Middle frontal gyrus (tissue), 1 donor: Measurements from ENCODE around the gene STK32B.
"Not testable (repeated sequence)": the region's sequence is repeated elsewhere in the genome, so short reads cannot be mapped to it uniquely, and the experiment has no call there.

ENCODE experiments used
- DNase-seq: peaks from one replicate; pipeline ENCODE4 v3.0.0-alpha.2; 2015; ENCODE audit warnings: low spot score; ENCODE audit errors: extremely low spot score

Gene STK32B

DNA sequence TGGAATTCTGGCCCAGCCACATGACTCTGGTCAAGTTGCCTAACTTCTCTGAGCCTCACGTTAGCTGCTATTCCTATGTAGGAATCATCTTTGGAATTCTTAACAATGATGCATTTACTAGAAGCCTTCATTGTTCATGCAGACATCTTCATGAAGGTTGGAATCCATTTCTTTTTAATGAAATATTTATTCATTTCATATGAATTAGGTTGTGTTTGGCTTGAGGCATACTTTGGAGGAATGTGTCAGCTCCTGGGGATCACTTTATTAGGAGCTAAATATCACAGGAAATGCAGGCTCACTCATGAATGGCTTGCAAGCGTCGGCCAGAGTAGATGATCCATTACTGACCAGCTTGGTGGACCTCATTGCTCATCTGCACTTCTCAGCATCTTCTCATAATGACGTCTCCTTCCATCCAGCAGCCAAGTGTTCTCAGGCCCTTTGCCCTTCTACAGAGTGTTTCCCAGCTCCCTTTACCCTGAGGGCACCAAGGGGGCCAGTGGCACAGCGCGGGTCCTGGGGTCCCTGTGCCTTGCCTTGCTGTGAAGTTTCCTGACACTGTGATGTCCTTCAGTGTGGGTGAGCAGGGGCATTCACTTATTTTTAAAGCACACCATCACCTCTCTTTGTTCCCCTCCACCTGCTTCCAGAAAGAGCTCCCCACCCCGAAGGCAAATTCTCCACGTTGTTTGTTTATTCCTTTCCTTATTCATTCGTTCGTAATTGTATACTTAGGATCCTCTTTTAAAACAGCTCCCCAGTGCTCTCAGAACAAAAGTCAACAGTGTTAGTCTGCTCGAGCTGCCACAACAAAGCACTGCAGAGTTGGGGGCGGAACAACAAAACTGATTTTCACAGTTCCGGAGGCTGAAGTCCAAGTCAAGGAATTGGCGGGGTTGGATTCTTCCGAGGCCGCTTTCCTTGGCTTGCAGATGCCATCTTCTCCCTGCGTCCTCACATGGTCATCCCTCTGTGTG lies 106.8 kb downstream of the STK32B start:
- no peak for DNase-seq

- DNase-seq: no peak
Measured at GRCh38 chr4:5158825-5159224, 107.5 kb downstream of the STK32B start.

DNA sequence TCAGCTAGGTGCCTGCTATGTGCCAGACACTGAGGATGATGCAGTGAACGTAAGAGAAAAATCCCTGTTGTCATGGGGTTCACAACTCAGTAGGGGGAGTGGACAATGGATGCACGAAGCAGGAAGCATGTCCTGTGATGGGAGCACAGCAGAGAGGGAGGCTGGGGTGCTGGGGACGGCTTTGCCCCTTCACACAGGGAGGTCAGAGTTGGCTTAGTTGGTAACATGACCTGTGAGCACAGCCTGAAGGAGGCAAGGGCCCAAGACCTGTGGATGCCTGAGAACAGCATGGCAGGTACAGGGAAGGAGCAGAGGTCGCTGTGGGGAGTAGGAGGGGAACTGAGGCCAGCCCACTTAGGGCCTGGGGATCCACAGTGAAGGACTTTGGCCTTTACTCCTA lies 109.4 kb downstream of the STK32B start:
- DNase-seq: no peak

DNA sequence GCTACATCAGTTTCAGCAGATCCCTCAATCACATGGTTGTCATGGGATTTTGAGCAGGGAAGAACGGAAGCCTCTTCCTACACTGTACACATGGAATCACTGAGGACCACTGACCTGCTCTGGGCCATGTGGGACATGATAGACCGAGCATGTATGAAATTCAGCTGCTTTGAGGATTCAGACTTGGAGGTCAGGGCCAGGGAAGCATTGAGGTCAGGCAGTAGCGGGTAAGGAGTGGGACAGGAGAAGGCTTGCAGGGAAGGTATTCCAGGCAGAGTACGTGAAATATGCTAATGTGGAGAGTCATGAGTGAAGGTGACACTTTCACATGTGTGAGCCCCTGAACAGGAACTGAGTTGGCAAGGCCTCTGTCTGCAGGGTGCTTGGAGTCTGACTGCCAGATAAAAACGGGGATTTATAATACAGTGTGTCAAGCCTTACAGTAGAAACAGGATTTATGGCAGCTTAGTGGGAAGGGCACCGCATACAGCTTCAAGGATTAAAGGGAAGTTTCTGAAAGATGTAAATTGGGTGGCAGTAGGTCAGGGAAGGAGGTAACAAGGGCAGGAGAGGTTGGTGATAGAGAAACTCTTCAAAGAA lies 111.7 kb downstream of the STK32B start:
- no peak for DNase-seq

- DNase-seq: no peak
Measured at GRCh38 chr4:5164221-5164912, 113.1 kb downstream of the STK32B start.

DNA sequence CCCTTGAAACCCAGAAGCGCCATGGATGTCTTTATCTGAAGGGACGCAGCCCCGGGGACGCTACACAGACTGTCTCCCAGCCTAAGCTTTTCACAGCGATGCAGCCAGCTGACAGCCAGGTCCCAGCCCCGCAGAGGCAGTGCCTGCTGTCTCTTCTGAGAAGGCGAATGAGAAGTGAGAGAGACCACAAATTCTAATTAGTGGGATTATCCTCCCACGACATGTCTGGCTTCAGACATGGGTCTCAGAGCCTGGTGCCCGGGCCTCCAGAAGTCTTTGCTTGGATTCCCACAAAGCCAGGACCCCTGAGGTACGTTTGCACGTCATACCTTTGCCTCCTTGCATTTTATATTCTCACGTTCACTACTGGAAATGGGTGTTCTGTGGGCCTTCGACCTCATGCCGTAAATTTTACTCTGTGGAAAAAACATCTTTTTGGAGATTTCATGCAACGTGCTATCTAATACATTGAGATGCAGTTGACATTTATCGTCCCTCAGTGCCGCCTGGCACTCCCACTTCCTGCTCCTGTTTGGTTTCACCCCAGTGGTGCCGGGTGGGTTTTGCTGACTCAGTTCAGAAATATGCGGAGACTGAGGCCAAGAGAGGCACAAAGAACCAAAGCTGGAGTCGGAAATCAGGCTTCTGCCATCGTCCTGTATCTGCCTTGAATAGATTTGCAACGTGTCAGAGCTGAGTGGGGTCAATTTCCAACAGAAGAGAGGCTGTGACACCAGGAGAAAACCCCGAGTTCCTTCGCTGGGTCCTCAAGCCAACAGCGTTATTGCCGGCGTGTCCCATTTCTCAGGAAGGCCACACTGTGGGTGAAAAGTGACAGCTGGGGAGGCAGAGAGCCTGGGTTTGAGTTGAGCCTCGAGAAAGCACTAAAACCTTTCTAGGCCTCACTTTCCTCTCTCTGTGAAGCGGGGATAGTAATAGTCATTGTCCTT lies 114.4 kb downstream of the STK32B start:
- DNase-seq: no peak

- DNase-seq: no peak
Measured at GRCh38 chr4:5166377-5166776, 115.1 kb downstream of the STK32B start.

DNA sequence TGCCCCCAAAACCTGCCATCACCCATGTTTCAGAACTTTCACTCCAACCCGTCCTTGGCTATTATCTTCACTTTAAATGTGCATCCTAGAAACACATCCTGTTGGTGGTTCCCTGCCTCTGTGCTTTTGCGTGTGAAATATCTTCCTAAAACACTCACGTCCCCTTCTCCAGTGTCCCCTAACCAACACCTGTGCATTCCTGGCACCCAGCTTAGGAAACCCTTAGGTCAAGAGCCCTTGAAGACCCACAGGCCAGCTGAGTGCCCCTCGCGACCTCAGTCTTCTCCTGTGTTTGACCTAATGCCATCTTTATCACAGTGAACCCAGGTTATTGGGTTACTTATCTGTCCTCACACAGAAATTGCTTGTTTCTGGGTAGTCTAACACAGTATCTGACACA lies 117.6 kb downstream of the STK32B start:
- no peak for DNase-seq

DNA sequence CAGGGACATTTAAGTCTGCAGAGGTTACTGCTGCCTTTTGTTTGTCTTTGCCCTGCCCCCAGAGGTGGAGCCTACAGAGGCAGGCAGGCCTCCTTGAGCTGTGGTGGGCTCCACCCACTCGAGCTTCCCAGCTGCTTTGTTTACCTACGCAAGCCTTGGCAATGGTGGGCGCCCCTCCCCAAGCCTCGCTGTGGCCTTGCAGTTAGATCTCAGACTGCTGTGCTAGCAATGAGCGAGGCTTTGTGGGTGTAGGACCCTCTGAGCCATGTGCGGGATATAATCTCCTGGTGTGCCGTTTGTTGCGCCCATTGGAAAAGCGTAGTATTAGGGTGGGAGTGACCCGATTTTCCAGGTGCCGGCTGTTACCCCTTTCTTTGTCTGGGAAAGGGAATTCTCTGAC lies 124.6 kb downstream of the STK32B start:
- DNase-seq: not testable (repeated sequence)

DNA sequence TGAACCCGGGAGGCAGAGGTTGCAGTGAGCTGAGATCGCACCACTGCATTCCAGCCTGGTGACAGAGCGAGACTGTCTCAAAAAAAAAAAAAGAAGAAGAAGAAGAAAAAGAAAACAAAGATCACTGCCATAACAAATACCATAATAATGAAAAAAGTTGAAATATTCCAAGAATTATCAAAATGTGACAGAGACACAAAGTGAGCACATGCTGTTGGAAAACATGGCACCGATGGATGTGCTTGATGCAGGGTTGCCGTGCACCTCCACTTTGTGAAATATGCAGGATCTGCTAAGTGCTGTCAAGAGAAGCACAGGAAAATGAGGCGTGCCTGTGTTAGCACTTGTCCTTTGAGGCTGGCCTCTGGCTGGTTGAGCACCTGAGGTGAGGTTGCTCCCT lies 133.3 kb downstream of the STK32B start:
- DNase-seq: no peak

GRCh38 chr4:5185551-5185950 lies 134.3 kb downstream of the STK32B start:
- DNase-seq: no peak

GRCh38 chr4:5186271-5187064 lies 135.2 kb downstream of the STK32B start:
- no peak for DNase-seq

- DNase-seq: no peak
Measured at GRCh38 chr4:5188130-5188529, 136.8 kb downstream of the STK32B start.

DNA sequence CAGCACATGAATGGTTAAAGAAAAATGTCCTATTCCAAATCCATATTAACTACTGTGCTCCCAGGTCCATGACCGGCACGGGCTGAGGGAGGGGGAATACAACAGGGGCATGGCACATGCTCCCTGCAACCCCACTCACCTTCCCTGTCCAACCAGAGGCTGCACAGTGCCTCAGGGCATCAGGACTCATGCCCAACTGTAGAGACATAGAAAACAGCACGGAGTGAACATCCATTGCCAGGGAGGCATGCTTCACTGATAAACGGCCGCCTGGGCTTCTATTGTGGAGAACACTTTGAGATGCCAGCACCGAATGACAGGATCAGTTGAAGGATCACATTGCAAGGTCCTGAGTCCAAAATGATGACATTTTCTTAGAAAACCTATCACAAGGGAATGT lies 140.6 kb downstream of the STK32B start:
- no peak for DNase-seq

- DNase-seq: no peak
Measured at GRCh38 chr4:5192271-5192670, 141.0 kb downstream of the STK32B start.

DNA sequence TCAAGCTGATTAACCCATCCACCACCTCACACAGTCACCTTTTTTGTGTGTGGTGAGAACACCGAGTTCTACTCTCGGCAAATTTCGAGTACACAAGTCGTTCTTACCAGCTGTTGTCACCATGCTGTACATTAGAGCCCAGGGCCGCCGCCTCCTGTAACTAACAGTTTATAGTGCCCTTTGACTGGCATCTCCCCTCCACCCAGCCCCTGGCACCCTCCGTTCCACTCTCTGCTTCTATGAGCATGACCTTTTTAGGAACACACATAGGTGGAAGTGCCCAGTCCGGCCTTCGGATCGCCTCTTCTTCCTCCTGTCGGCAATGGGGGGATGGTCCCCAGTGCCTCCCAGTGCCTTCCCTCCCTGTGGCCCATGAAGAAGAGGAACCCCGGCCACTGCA lies 141.4 kb downstream of the STK32B start:
- DNase-seq: no peak

- DNase-seq: no peak
Measured at GRCh38 chr4:5198656-5199541, 147.6 kb downstream of the STK32B start.

DNA sequence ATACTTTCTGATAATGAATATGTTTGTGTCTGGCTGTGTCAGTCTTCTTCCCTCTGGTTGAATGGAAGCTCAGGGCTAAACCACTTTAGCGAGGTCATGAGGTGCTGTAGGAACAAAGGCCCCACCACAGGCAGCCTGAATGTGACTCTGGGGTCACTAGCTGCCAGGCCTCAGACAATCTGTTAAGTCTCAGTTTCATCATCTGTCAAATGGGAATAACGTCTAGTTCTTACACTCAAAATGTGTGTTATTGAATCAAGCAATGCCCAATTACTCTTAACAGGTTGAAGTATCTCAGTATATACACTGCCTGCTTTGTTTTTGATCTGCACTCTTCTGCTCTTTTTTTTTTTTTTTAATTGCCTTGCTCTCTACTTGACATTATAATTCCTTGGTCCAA lies 148.6 kb downstream of the STK32B start:
- no peak for DNase-seq

- DNase-seq: no peak
Measured at GRCh38 chr4:5200513-5200912, 149.2 kb downstream of the STK32B start.
